Right forelimb (tissue), 1 donor: ENCODE results near the gene CHST5.
"Not testable (repeated sequence)": the region's sequence is repeated elsewhere in the genome, so short reads cannot be mapped to it uniquely, and the experiment has no call there.

ENCODE experiments used
- DNase-seq: peaks from one replicate; pipeline ENCODE4 v3.0.0-alpha.2; 2018

Gene CHST5

DNA sequence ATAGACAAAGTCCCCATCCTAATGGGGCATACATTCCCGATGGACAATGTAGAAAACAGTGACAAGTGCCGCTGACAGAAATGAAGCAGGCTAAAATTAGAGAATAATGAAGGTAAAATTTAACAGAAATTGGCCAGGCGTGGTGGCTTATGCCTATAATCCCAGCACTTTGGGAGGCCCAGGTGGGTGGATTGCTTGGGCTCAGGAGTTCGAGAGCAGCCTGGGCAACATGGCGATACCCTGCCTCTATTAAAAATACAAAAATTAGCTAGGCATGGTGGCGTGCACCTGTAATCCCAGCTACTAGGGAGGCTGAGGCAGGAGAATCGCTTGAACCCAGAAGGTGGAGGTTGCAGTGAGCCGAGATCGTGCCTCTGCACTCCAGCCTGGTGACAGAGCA lies 12.5 kb upstream of the CHST5 start:
- DNase-seq, result not testable (repeated sequence)

DNA sequence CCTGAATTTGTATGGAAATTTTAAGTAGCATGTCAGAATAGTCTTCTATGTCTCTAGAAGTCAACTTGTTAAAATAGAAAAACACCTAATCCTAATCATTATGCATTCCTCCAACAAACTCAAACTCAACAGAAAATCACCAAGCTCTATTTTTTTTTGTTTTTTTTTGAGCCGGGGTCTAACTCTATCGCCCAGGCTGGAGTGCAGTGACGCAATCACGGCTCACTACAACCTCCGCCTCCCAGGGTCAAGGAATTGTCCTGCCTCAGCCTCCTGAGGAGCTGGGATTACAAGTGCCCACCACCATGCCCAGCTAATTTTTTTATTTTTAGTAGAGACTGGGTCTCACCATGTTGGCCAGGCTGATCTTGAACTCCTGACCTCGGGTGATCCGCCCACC lies 10.4 kb upstream of the CHST5 start:
- DNase-seq, result no peak

DNA sequence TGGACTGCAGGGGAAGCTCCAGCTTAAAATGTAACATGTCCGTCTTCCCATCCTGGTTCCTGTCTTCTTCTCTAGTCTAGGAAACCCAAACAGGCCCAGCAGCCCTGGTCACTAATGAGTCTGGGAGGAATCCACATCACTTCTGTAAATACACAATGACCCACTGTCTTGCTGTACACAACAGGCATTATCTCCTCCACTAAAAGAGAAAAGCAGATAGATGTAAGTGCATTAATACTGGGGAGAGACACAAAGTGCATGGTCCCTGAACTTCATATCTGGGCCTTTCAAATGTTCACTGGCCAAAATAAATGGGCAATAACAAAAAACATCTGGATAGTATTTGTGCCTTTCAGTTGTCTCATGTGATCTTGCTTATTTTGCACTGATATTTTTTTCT lies 10.0 kb upstream of the CHST5 start:
- DNase-seq, result not testable (repeated sequence)

DNA sequence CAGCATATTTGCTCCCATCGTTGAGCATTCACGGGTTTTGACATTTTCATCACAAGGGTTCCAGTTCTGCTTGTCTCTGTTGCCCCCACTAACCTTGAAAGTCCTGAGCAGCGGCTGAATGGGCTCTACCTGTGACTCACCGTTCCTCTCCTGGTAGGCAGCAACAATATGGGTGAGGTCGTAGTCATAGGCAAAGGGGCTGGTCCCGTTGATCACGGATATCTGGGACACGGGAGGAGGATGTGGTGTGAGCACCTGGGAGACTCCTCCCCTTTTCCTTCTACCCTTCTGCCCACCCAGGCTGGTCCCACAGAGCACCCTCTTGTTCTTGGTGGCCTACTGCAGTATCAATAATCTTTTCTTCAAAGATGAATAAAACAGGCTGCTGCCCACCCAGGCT lies 6.6 kb upstream of the CHST5 start:
- DNase-seq, result not testable (repeated sequence)

DNA sequence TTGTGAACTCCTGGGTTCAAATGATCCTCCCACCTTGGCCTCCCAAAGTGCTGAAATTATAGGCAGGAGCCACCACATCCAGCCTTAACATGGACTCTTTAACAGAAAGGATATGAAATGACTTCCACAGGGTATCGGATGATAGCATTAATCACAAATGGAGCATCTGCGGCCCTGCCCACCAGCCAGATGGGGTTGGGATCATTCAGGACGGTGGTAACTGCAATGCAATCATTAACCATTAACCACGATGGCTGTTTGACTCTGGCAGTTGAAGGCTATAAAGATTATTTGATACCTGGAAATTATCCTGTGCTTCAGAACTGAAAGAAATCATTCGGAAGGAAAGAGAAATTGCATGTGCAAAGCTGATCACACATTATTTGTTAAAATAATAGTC lies 5.3 kb upstream of the CHST5 start:
- DNase-seq, result no peak

DNA sequence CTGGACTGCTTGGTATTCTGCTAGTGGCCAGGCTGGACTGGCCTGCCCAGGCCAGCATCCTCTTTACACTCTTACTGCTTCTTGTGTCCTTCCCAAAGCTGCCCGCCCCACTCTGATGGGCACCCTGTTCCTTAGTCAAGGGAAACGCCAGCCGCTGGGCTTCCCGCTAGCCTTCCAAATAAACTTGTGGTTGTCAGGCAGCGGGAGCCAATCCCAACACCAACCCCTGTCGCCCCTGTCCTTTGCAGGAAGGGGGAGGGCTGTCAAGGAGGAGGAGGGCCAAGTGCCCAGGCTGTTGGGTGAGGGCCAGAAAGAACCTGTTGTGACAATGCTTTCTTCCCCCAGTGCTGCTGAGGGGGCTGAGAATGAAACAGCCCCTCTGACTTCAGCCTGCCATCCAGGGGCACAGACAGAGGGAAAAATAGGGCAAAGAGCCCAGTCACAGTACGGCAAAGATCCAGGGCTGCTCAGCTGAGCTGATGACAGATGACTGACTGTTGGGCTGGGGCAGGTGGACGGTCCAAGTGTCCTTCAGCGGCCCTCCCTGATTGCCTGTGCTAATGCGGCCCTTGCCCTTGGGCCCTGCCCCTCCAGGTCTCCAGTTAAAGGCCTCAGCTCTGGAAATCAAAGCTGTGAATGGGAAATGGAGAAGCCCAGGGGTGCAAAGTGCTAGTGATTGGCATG lies 3.1 kb upstream of the CHST5 start:
- DNase-seq, result not testable (repeated sequence)

DNA sequence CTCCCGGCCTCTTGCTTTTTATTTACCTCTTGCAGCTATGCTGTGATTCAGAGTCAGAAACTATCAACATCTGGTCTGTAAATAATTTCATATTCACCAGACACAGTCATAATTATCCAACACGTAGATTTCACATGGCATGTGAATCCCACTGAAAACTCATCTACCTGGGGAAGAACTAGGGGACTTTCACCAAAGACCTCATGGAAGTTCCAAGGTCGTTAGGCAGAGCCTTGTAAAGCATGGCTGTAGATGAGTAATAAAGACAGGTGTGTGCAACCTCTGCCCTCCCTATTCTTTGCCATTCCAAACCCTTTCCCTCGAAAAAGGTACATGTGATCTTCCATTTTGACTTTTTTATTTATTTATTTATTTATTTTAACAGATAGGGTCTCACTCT lies 1.9 kb upstream of the CHST5 start:
- DNase-seq, result no peak

DNA sequence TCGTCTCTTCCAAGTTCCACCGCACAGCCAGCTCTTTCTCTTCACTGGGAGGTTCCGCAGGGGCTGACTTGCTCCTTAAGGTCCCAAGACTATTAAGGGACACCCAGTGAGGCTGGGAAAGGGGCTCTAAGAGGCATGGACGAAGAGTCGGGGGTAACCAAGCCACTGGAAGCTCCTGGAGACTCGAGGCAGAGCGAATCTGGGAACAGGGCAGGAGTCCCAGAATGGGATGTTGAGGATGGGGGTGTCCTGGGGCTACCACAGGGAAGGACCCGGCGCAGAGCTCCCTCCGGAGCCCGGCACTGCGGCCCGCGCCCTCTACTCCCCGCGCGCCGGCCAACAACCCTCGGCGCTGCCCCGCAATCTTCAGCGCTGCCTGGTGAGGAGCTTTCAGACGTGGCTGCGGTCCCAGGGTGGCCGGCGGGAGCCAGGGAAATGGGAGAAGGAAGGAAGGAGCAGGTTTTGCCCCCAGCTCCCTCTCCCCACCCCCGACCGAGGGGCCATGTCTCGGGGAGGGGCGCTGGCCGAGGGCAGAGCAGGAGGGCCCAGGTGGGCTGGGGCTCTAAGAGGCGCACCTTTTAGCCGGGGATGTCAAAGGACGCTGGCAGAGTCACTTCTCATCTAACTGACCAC lies 581 bp downstream of the CHST5 start:
- no peak for DNase-seq

DNA sequence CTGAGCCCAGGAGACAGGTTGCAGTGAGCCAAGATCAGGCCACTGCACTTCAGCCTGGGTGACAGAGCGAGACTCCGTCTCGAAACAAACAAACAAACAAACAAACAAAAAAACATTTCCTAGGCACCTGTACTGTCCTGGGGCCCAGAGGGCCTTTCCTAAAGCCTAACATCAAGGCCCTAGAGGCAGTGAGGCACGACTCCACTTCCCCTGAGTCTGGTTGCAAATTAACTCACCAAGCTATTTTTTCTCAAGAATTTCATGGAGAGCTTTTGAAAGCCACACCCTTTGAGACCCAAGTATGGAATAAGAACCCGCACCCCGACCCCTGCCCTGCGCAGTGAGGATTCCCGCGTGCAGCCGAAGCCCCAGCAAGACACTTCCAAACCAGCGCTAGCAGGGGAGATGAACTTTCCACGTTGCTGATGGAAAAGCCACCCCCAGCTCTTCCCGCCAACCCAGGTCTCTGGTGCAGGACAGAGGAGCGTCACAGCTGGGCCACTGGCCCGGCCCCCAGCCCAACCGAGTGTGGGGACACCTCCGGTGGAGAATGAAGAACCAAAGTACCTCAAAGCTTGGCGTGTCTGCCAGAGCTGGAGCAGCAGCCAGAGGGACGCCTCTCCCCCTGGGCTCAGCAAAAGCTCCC lies 1.2 kb downstream of the CHST5 start:
- no peak for DNase-seq

DNA sequence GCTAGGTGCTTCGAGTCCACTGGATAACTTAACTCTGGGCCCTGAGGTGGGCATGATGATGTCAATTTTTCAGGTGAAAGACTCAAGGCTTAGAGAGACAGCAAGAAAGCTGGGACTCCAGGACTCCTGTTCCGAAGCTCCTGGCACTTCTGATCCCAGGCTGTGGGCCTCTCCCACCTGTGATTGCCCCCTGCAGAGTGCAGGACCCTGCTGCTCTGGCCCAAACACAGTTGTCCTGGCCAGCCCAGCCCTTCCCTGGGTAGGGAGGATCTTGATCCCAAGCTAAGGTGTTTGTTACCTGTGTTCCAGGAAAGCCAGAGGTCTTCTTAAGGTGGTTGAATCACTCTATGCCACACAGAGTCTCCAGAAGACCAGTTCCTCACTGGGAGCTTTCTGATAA lies 3.1 kb downstream of the CHST5 start:
- no peak for DNase-seq

DNA sequence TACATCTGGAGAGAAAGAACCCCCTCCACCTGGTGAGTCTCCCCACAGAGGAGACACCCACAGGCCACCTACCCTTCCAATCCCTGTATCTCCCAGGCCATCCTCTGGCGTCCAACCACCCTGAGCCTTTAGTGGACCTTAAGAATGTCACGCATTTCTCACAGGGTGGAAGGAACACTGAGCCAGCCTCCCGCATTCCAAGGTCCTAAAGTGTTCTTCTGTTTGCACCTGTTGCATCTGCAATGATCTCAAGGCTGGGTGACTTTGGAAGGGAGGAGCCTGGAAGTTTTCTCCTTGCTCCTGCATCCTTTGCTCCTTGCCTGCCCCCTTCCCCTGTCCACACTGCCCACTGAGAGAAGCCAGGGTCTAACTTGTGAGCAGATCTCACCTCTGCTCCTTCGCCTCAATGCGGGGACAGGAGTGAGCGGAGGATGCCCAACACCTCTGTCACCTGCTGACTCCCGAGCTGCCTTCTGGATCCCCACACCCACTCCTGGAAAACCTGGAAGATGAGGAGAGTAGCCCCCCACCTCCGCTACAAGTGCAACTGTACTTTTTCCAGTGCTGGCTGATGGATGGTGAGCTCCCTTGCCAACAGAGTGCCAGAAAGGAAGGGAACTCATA lies 3.7 kb downstream of the CHST5 start:
- DNase-seq, result no peak

DNA sequence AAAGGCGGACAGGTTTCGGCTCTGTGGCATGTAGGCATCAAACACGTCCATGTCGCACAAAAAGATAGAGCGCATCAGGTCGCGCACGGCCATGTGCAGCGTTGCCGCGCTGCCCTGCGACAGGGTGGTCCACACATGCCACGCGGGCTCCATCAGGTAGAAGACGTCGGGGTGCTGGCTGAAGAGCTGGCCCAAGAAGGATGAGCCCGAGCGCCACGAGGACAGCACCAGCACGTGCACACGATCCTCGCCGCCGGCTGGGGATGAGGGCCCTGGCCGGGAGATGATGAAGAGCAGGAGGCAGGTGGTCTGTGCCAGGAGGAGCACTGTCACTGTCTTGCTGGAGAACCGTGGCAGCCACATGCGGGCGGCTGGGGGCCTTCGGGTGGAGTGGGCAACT lies 5.9 kb downstream of the CHST5 start:
- DNase-seq, result no peak

DNA sequence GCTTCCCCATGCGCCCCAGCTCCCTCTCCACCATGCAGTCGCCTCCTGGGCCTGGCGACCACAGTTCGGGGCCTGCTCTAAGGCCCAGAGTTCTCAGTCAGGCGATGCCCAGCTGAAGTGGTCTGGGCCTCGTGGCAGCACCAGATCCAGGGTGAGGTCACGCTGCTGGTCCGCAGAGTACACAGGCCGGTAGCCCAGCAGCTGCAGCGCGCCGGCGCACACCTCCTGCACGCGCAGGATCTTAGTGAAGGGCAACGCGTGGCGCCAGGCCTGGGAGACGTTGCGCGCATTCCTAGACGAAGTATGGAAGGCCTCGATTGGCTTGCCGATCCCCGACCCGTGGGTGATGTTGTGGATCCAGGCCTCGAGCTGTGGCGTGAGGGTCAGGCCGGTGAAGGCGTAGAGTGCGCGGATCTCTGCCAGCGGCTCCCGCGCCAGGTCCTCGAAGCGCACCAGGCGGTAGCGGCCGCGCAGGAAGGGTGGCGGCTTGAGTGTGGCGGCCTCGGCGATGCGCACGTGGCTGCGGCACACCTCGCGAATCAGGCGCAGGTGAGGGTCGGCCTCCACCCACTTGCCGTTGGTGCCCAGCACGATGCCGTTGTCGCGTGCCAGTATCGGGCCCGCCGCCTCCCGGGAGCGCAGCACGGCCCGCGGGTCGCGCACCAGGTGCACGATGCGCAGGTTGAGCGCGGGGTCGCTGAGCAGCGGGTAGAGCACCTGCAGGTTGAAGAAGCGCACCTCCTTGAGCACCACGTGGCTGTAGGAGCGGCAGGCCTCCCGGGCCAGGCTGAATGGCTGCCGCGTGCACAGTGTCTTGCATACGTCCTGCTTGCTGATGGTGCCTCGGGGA lies 6.6 kb downstream of the CHST5 start:
- no peak for DNase-seq

DNA sequence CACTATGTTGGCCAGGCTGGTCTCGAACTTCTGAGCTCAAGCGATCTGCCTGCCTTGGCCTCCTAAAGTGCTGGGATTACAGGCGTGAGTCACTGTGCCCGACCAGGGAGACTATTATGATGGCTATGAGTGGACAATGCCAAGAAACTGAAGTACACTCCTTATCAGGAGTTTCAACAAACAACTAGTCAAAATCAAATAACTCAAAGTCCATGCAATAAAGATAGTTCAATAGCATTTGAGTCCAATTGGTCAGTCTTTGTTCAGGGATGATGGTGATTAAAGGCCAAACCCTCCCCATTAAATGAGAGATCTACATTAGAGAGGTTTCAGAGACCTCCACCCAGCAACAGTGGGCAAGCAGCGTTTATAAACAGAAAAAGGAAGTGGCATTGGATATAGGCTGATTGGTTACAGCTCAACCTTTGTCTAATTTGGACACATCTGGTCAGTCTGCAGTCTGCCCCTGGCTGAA lies 8.0 kb downstream of the CHST5 start:
- no peak for DNase-seq

DNA sequence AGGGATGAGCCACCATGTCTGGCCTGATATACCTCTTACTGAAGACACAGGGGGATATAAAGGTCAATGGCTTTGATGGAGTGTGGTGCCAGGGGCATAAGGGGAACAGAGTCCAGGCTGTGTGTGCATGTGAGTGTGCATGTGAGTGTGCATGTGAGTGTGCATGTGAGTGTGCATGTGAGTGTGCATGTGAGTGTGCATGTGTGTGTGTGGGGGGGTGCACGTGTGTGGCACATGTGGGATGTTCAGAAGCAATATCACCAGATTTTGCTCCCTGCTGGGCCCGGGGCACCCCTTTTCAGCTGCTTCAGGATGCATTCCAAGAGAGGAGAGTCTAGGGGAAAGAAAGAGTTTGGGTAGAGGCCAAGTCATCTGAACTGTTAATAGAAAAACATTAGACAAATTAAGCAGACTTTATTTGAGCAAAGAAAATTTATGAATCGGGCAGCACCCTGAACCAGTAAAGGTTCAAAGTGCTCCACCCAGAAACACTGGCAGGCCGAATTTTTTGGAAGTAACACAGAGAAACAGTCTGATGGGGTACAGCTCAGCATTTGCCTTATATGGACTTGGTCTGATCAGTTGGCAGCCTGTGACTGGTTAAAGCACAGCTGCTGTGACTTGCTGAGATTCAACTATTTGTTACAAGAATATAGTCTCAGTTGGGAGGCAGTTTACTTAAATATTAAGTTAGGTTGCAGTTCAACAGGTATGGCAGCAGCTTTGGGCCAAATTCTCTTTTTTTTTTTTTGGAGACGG lies 9.7 kb downstream of the CHST5 start:
- DNase-seq, result no peak

DNA sequence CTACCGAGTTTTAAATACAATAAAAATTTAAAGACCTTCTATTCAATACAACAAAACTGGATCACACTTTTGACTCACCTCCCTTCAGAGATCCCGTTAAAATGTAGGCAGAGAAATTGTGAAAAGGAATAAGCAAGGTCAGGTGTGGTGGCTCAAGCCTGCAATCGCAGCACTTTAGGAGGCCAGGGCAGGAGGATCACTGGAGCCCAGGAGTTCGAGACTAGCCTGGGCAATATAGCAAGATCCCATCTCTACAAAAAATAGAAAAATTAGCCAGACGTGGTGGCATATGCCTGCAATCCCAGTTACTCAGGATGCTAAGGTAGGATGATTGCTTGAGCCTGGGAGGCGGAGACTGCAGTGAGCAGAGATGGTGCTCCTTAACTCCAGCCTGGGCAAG lies 16.7 kb downstream of the CHST5 start:
- DNase-seq, result no peak

DNA sequence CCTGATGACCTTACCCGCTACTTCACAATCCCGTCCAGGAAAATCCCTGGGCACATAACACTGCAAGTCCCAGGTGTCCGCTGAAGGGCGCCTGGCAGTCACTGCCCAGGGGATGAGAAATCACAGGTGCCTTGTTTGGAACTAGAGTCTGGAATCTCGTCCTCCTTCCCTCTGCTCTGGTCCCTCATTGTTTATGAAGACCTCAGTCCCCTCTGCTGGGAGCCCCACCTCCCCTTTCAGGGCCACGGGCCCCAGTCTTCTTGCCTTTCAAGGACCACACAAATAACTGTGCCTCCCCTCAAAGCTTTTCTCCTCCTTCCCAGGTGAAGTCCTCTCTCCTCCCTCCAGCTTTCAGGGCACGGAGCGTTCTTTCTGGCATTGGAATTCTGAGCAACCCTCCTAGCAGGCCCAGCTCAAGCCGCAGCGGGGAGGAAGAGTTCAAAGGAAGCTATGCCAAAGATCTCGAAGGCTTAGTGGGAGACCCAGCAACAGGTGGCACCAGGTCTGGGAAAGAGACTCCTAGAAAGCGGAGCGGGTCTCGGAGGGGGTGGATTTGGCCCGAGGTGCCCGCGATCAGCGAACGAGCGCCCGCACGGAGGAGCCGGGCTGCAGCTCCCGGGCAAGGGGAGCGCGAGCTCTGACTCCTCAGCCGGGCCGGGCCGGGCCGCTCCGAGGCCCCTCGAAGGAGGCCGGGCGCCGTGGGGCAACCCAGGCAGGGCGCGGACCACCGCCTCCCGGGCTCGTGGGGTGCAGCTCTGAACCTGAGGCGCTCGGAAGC lies 19.5 kb downstream of the CHST5 start:
- DNase-seq, result peak; percentile 68

DNA sequence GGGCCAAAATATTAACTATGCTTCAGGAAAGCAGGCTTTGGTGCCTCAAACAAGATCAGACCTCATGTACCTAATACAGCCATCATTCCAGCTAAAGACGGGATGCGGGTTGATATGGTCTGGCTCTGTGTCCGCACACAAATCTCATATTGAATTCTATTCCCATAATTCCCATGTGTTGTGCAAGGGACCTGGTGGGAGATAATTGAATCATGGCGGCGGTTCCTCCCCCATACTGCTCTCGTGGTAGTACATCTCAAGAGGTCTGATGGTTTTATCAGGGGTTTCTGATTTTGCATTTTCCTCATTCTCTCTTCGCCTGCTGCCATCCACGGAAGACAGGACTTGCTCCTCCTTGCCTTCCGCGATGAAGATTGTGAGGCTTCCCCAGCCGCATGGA lies 21.6 kb downstream of the CHST5 start:
- DNase-seq, result no peak

DNA sequence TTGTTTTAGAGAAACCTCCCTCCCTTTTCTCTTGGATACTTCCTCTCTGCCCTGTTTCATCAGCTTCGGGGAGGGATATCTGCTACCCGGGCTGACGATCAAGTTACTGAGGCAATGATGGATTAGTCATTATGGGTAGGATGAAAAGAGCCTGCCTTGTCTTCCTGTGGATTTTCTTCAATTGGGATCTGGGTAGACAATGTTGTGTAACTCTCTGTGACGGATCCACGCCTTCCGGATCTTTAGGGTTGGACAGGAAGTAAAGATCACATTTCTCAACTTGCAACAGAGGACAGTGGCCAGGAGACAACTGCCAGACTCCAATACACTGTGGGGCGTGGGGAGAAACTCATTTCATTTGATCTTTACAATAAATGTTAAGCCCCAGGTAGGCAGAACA lies 29.3 kb downstream of the CHST5 start:
- DNase-seq, result no peak

DNA sequence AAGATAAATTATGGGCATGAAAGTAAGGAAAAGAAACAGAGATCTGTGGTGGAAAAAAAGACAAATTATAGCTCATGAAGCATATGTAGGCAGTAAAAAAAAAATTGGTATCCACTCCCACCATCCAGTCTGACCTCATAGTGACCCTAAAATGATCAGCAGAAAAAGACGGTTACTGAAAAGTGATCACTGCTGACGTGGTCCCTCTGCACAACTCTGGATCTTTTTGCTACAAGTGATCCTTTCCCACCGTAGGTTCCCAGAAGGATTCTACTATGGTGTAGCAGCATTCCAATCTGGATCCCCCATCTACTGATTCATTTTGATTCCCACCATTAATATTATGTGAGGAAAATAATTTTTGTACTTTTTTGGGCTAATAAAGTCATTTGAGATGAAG lies 29.8 kb downstream of the CHST5 start:
- no peak for DNase-seq

DNA sequence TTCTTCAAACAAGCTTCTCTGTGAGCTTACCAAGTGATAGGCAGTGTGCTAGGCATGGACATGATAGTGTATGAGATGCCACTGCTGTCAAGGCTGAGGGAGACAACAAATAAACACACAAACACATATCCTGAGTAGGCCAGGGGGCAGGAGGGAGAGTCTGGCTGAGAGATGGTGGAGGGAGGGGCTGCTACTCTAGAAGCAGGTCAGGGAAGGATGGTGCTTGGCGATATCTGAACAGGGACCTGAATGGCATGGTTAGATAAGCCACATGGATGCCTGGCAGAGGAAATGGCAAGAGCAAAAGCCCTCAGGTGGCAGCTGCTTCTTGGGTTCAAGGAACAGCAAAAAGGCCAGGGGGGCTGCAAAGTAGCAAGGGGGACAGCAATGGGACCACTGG lies 32.1 kb downstream of the CHST5 start:
- DNase-seq, result no peak
